Measurements from ENCODE around the gene ERC2.

Gene ERC2

GRCh38 chr3:55782807-55783206 lies 685.5 kb downstream of the ERC2 start:
- no peak for TF ChIP-seq CTCF (IDR thresholded peaks at IDR 0.05; ENCODE audit: control insufficient read depth, extremely low read depth, insufficient read depth)
- no peak overlapping the region for H3K4me3 ChIP-seq (ENCODE audit: low read depth, low read length)
- no peak for DNase-seq (ENCODE audit: low read depth)

- peak; percentile 98 for DNase-seq (ENCODE audit: low read depth)
- TF ChIP-seq CTCF (IDR thresholded peaks at IDR 0.05; ENCODE audit: control insufficient read depth, extremely low read depth, insufficient read depth), result no peak
Observed at GRCh38 chr3:55782351-55782750, 685.9 kb downstream of the ERC2 start.

GRCh38 chr3:55780913-55781312 lies 687.4 kb downstream of the ERC2 start:
- TF ChIP-seq CTCF (IDR thresholded peaks at IDR 0.05; ENCODE audit: control insufficient read depth, extremely low read depth, insufficient read depth), result no peak
- DNase-seq (ENCODE audit: low read depth), result no peak
- no peak overlapping the region for H3K4me3 ChIP-seq (ENCODE audit: low read depth, low read length)

More at GRCh38 chr3:55782351-55782750, 685.9 kb downstream of the ERC2 start:
- H3K4me3 ChIP-seq (ENCODE audit: low read depth, low read length), result no peak overlapping the region

- no peak for DNase-seq (ENCODE audit: low read depth)
- TF ChIP-seq CTCF (IDR thresholded peaks at IDR 0.05; ENCODE audit: control insufficient read depth, extremely low read depth, insufficient read depth), result no peak
- H3K4me3 ChIP-seq (ENCODE audit: low read depth, low read length), result no peak overlapping the region
Observed at GRCh38 chr3:55779543-55779942, 688.7 kb downstream of the ERC2 start.

GRCh38 chr3:55775366-55776154 lies 692.7 kb downstream of the ERC2 start:
- TF ChIP-seq CTCF (IDR thresholded peaks at IDR 0.05; ENCODE audit: control insufficient read depth, extremely low read depth, insufficient read depth), result no peak
- no peak overlapping the region for H3K4me3 ChIP-seq (ENCODE audit: low read depth, low read length)
- no peak for DNase-seq (ENCODE audit: low read depth)

GRCh38 chr3:55774856-55775255 lies 693.4 kb downstream of the ERC2 start:
- no peak for DNase-seq (ENCODE audit: low read depth)
- H3K4me3 ChIP-seq (ENCODE audit: low read depth, low read length), result no peak overlapping the region
- no peak for TF ChIP-seq CTCF (IDR thresholded peaks at IDR 0.05; ENCODE audit: control insufficient read depth, extremely low read depth, insufficient read depth)

GRCh38 chr3:55771503-55771902 lies 696.8 kb downstream of the ERC2 start:
- DNase-seq (ENCODE audit: low read depth), result no peak
- H3K4me3 ChIP-seq (ENCODE audit: low read depth, low read length), result no peak overlapping the region
- no peak for TF ChIP-seq CTCF (IDR thresholded peaks at IDR 0.05; ENCODE audit: control insufficient read depth, extremely low read depth, insufficient read depth)

Measured in LNCaP clone FGC (cell line).